GM10248 (cell line): Measurements from ENCODE around the gene CEP128.

ENCODE experiments used
- CTCF ChIA-PET: fragments of 300-600 bp; sonication (Branson Sonifier 250); formaldehyde crosslinking; extraction: SDS; loops from one replicate; lab custom pipeline; 2021; ENCODE audit warnings: antibody characterized with exemption; lab: Yijun Ruan, JAX
- POLR2A ChIA-PET: fragments of 350-650 bp; sonication (Branson Sonifier 250); formaldehyde crosslinking; extraction: SDS; loops from one replicate; lab custom pipeline; 2020; ENCODE audit warnings: antibody characterized with exemption; lab: Yijun Ruan, JAX
- DNase-seq: peaks from one replicate; pipeline ENCODE4 v3.0.0; 2012; ENCODE audit errors: extremely low spot score
- CTCF ChIP-seq: IDR thresholded peaks from 2 replicates; pipeline ENCODE4 v1.5.1; 2012; ENCODE audit warnings: mild to moderate bottlenecking, low read depth; ENCODE audit errors: extremely low read depth, missing control alignments, control extremely low read depth

The CEP128 gene

GRCh38 chr14:80586131-80586530, 355.4 kb downstream of the CEP128 start:
- ChIA-PET POLR2A (no interaction called here), CTCF (interaction anchor here (0.6 to 2.1 kb wide), 6 partner anchors 9 to 375 kb away, joined by 3 to 9 read pairs (median 4); partner anchors contain the start of gene DIO2)
- TF ChIP-seq CTCF: no peak

GRCh38 chr14:80585506-80585835, 356.1 kb downstream of the CEP128 start:
- CTCF ChIA-PET: interaction anchor here (1.5 to 2.1 kb wide), 4 partner anchors 16 to 374 kb away, joined by 3 to 9 read pairs (median 6); partner anchors contain the start of gene DIO2
- DNase-seq: no peak
- POLR2A ChIA-PET: no interaction called here
- TF ChIP-seq CTCF: no peak

More at GRCh38 chr14:80586131-80586530, 355.4 kb downstream of the CEP128 start:
- no peak for DNase-seq

GRCh38 chr14:80584744-80585505, 356.6 kb downstream of the CEP128 start:
- no peak for TF ChIP-seq CTCF
- ChIA-PET POLR2A (no interaction called here), CTCF (interaction anchor here (1.5 kb wide), 1 partner anchor 374 kb away, joined by 3 read pairs; the partner anchor contains the start of gene DIO2)
- no peak for DNase-seq

GRCh38 chr14:80577599-80577998, 363.9 kb downstream of the CEP128 start:
- TF ChIP-seq CTCF: no peak
- POLR2A ChIA-PET: no interaction called here
- CTCF ChIA-PET: no interaction called here
- DNase-seq: no peak

- ChIA-PET POLR2A (no interaction called here), CTCF (interaction anchor here (1.3 kb wide), 2 partner anchors 10 kb away, joined by 3 read pairs; no protein-coding TSS in a partner anchor)
- no peak for TF ChIP-seq CTCF
- DNase-seq: no peak
Measured at GRCh38 chr14:80576401-80576800, 365.1 kb downstream of the CEP128 start.

- no peak for TF ChIP-seq CTCF
- DNase-seq: no peak
- POLR2A ChIA-PET: no interaction called here
- CTCF ChIA-PET: no interaction called here
Measured at GRCh38 chr14:80575763-80576162, 365.8 kb downstream of the CEP128 start.
